GM12878 (cell line): Measurements from ENCODE around the gene SYTL2. TPM values are rescaled to one million over a fixed set of nuclear protein-coding genes. Genes with fewer than 3 reads are reported as not detected.

Experiments used
- ATF7 ChIP-seq: fragments of 450-650 bp; IDR thresholded peaks from 2 replicates; pipeline ENCODE4 v1.6.1; 2016; ENCODE audit warnings: low read depth, mild to moderate bottlenecking
- CBX5 ChIP-seq: sonication (generic); IDR thresholded peaks from 2 replicates; pipeline ENCODE4 v1.6.1; 2016; ENCODE audit warnings: low read depth, moderate library complexity, mild to moderate bottlenecking, inconsistent platforms
- EZH2 ChIP-seq: IDR thresholded peaks from 2 replicates; pipeline ENCODE4 v1.6.1; 2012; ENCODE audit warnings: low read depth, mild to moderate bottlenecking, control low read depth, inconsistent platforms, low read length, borderline replicate concordance; ENCODE audit not compliant: control insufficient read depth
- HDGF ChIP-seq: fragments of 450-650 bp; IDR thresholded peaks from 2 replicates; pipeline ENCODE4 v1.6.1; 2016; ENCODE audit warnings: antibody characterized with exemption
- RAD51 ChIP-seq: fragments of 450-650 bp; IDR thresholded peaks from 2 replicates; pipeline ENCODE4 v1.6.1; 2016; ENCODE audit warnings: moderate library complexity, mild to moderate bottlenecking, inconsistent platforms
- TAF1 ChIP-seq: IDR thresholded peaks from 2 replicates; pipeline ENCODE4 v1.6.1; 2011; ENCODE audit warnings: mild to moderate bottlenecking, low read depth, low read length, borderline replicate concordance
- polyA plus RNA-seq, 11 experiments: library from polyadenylated mRNA; depleted of rRNA in 4 of 11; unstranded in 6 of 11; stranded (reverse) in 5 of 11; fragments of >200 nt; fragmentation: Nextera tagmentation in 4 of 11; fragmentation: Illumina TruSeq in 1 of 11; extraction: Ambion mirVana in 4 of 11; extraction: Trizol in 1 of 11; gene quantifications; 1 replicate in 1 of 11; 2 replicates in 10 of 11; pipeline versions ENCODE4 v1.2.1 to v1.2.3, GENCODE V29; 2011 to 2016; ENCODE audit warnings: inconsistent platforms in 2 of 11, missing spikeins in 2 of 11, low read depth in 1 of 11
- total RNA-seq, 4 experiments: library from RNA; depleted of rRNA in 3 of 4; stranded (reverse); fragments of >200 nt in 3 of 4; fragmentation: Illumina TruSeq in 1 of 4; extraction: Trizol in 1 of 4; gene quantifications; 2 replicates each; pipeline versions ENCODE4 v1.2.1 to v1.2.3, GENCODE V29; 2013 to 2021
- TF ChIP-seq, protein P1 (sequence below): fragments of 450-650 bp; IDR thresholded peaks from 2 replicates; pipeline ENCODE4 v1.6.1; 2016; ENCODE audit warnings: mild to moderate bottlenecking
- TF ChIP-seq, protein P2 (sequence below): fragments of 450-650 bp; IDR thresholded peaks from 2 replicates; pipeline ENCODE4 v1.6.1; 2017; ENCODE audit warnings: antibody characterized with exemption, mild to moderate bottlenecking, moderate library complexity
- TF ChIP-seq, protein P3 (sequence below): IDR thresholded peaks from 2 replicates; pipeline ENCODE4 v1.6.1; 2012; ENCODE audit warnings: low read depth, low read length, improper control_type of control experiment
- TF ChIP-seq, protein P4 (sequence below): IDR thresholded peaks from 2 replicates; pipeline ENCODE4 v1.6.1; 2011; ENCODE audit warnings: borderline replicate concordance, low read depth, mild to moderate bottlenecking, moderate library complexity, mixed read lengths, low read length; ENCODE audit not compliant: insufficient read depth; ENCODE audit errors: extremely low read length
- TF ChIP-seq, protein P5 (sequence below): fragments of 450-650 bp; IDR thresholded peaks from 2 replicates; pipeline ENCODE4 v1.6.1; 2018; ENCODE audit warnings: borderline replicate concordance, mild to moderate bottlenecking; ENCODE audit not compliant: partially characterized antibody
- TF ChIP-seq, protein P6 (sequence below): fragments of 450-650 bp; IDR thresholded peaks from 2 replicates; pipeline ENCODE4 v1.6.1; 2017; ENCODE audit warnings: low read depth, mild to moderate bottlenecking, moderate library complexity

The SYTL2 gene
- total and polyA plus RNA-seq, 10 of the 15 experiments (the other 5 are each of a cell fraction or from before 2014, with no cell fraction given): 0.02 to 1.4 (median 0.31) TPM; not detected in 2

DNA sequence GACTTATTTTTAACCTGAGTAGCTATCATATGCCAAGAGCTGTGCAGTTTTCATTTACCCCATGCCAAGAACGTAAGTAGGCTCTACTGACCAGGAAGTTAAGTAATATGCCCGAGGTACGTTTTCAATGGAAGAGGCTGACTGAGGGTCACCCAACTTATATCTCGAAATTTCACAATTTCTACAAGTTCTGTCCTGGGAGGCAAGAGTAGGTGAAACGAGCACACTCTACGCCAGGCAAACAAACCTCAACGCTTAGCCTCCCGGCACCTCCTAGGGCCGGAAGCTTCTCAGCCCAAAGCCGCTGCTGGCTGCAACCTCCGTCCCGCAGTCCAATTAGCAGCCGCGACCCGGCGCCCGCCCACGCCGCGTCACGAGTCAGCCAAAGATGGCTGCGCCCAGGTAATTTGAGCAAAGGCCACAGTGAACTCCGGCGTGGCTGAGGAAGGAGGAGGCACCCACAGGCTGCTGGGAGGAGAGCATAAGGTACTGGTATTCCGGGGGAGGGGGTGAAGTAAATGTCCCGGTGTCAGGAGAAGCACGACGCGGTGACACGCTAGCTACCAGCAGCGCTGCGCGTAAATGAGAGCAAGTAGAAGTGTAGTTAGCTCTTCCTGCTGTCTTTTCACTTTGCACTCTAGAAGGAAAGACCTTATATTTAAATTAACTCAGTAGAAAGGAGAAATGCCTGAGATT, 163.2 kb downstream of the SYTL2 start, which contains the start of gene TMEM126A (continued):
- TF ChIP-seq, protein P1, sequence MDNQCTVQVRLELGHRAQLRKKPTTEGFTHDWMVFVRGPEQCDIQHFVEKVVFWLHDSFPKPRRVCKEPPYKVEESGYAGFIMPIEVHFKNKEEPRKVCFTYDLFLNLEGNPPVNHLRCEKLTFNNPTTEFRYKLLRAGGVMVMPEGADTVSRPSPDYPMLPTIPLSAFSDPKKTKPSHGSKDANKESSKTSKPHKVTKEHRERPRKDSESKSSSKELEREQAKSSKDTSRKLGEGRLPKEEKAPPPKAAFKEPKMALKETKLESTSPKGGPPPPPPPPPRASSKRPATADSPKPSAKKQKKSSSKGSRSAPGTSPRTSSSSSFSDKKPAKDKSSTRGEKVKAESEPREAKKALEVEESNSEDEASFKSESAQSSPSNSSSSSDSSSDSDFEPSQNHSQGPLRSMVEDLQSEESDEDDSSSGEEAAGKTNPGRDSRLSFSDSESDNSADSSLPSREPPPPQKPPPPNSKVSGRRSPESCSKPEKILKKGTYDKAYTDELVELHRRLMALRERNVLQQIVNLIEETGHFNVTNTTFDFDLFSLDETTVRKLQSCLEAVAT: peak; percentile 81
- 0 out of 2 replicates have a peak, but pooled peaks have one; percentile 27 for TF ChIP-seq ATF7
- no peak for TF ChIP-seq EZH2
- TF ChIP-seq, protein P2, sequence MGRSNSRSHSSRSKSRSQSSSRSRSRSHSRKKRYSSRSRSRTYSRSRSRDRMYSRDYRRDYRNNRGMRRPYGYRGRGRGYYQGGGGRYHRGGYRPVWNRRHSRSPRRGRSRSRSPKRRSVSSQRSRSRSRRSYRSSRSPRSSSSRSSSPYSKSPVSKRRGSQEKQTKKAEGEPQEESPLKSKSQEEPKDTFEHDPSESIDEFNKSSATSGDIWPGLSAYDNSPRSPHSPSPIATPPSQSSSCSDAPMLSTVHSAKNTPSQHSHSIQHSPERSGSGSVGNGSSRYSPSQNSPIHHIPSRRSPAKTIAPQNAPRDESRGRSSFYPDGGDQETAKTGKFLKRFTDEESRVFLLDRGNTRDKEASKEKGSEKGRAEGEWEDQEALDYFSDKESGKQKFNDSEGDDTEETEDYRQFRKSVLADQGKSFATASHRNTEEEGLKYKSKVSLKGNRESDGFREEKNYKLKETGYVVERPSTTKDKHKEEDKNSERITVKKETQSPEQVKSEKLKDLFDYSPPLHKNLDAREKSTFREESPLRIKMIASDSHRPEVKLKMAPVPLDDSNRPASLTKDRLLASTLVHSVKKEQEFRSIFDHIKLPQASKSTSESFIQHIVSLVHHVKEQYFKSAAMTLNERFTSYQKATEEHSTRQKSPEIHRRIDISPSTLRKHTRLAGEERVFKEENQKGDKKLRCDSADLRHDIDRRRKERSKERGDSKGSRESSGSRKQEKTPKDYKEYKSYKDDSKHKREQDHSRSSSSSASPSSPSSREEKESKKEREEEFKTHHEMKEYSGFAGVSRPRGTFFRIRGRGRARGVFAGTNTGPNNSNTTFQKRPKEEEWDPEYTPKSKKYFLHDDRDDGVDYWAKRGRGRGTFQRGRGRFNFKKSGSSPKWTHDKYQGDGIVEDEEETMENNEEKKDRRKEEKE: no peak
- TF ChIP-seq, protein P3, sequence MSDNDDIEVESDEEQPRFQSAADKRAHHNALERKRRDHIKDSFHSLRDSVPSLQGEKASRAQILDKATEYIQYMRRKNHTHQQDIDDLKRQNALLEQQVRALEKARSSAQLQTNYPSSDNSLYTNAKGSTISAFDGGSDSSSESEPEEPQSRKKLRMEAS: peak; percentile 72; the same call in 1 of the 2 replicates
- TF ChIP-seq TAF1: peak; percentile 88
- peak; percentile 72 for TF ChIP-seq RAD51
- TF ChIP-seq HDGF: peak; percentile 75; the same call in 1 of the 2 replicates
- TF ChIP-seq, protein P4, sequence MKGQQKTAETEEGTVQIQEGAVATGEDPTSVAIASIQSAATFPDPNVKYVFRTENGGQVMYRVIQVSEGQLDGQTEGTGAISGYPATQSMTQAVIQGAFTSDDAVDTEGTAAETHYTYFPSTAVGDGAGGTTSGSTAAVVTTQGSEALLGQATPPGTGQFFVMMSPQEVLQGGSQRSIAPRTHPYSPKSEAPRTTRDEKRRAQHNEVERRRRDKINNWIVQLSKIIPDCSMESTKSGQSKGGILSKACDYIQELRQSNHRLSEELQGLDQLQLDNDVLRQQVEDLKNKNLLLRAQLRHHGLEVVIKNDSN: peak; percentile 71
- peak; percentile 57; the same call in 1 of the 2 replicates for TF ChIP-seq CBX5
- TF ChIP-seq, protein P5, sequence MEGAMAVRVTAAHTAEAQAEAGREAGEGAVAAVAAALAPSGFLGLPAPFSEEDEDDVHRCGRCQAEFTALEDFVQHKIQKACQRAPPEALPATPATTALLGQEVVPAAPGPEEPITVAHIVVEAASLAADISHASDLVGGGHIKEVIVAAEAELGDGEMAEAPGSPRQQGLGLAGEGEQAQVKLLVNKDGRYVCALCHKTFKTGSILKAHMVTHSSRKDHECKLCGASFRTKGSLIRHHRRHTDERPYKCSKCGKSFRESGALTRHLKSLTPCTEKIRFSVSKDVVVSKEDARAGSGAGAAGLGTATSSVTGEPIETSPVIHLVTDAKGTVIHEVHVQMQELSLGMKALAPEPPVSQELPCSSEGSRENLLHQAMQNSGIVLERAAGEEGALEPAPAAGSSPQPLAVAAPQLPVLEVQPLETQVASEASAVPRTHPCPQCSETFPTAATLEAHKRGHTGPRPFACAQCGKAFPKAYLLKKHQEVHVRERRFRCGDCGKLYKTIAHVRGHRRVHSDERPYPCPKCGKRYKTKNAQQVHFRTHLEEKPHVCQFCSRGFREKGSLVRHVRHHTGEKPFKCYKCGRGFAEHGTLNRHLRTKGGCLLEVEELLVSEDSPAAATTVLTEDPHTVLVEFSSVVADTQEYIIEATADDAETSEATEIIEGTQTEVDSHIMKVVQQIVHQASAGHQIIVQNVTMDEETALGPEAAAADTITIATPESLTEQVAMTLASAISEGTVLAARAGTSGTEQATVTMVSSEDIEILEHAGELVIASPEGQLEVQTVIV: no peak
- TF ChIP-seq, protein P6, sequence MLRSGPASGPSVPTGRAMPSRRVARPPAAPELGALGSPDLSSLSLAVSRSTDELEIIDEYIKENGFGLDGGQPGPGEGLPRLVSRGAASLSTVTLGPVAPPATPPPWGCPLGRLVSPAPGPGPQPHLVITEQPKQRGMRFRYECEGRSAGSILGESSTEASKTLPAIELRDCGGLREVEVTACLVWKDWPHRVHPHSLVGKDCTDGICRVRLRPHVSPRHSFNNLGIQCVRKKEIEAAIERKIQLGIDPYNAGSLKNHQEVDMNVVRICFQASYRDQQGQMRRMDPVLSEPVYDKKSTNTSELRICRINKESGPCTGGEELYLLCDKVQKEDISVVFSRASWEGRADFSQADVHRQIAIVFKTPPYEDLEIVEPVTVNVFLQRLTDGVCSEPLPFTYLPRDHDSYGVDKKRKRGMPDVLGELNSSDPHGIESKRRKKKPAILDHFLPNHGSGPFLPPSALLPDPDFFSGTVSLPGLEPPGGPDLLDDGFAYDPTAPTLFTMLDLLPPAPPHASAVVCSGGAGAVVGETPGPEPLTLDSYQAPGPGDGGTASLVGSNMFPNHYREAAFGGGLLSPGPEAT: peak; percentile 99
